GM06990 (cell line): Measurements from ENCODE around the gene XRCC4.

Experiments used
- DNase-seq: peaks from one replicate; pipeline ENCODE4 v3.0.0-alpha.2; 2011; ENCODE audit not compliant: insufficient read length; ENCODE audit errors: extremely low read depth
- H3K27me3 ChIP-seq: replicated peaks from 2 replicates; pipeline ENCODE4 v1.6.0; 2011; ENCODE audit warnings: low read length; ENCODE audit not compliant: control insufficient read depth, insufficient read depth
- H3K36me3 ChIP-seq: 2 replicates; pipeline ENCODE4 v1.5.1; 2011; ENCODE audit warnings: low read length; ENCODE audit not compliant: control insufficient read depth, insufficient read depth
- H3K4me3 ChIP-seq: replicated peaks from 2 replicates; pipeline ENCODE4 v1.5.1; 2011; ENCODE audit warnings: low read depth, mild to moderate bottlenecking, control low read depth, low read length
- TF ChIP-seq, protein P1 (sequence below): IDR thresholded peaks from 2 replicates; pipeline ENCODE4 v1.5.1; 2011; ENCODE audit warnings: low read length, control low read depth, mild to moderate bottlenecking, inconsistent platforms; ENCODE audit not compliant: insufficient read depth, poor library complexity, severe bottlenecking

XRCC4 gene

DNA sequence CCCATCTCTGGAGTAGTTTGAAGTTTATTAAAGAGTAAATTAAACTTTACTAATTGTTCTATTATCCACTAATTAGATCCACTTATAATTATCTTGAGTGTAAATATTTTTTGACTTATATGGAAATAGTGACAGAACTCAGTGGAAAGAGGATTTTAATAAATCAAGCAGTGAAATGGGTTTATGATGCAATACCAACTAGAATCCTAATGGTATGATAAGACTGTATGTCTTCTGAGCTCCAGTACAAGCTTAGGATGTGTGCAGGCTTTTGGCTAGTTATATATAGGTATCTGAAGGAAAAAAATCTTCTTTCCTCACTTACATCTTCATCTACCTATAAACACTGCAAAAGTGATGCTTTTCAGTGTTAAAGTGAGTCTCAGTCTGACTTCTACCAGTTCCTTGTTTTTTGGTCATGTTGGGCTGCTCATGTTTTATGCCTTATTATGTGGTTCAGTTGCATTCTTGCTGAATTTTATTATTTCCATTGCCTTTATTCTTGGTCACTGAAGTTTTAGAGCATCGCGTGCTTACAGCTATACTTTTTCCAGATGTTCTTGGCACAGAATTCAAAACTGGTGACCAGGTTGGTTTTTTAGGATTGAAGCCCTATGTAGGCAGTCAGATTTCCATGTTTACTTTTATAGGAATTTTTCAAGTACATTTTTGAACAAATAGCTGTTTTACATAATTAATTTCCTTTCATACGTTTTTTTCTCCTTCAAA lies 30.5 kb downstream of the XRCC4 start:
- TF ChIP-seq, protein P1, sequence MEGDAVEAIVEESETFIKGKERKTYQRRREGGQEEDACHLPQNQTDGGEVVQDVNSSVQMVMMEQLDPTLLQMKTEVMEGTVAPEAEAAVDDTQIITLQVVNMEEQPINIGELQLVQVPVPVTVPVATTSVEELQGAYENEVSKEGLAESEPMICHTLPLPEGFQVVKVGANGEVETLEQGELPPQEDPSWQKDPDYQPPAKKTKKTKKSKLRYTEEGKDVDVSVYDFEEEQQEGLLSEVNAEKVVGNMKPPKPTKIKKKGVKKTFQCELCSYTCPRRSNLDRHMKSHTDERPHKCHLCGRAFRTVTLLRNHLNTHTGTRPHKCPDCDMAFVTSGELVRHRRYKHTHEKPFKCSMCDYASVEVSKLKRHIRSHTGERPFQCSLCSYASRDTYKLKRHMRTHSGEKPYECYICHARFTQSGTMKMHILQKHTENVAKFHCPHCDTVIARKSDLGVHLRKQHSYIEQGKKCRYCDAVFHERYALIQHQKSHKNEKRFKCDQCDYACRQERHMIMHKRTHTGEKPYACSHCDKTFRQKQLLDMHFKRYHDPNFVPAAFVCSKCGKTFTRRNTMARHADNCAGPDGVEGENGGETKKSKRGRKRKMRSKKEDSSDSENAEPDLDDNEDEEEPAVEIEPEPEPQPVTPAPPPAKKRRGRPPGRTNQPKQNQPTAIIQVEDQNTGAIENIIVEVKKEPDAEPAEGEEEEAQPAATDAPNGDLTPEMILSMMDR, result no peak
- Histone ChIP-seq H3K4me3 (no peak overlapping the region), H3K36me3 (no peaks in the 10 kb centered on the region), H3K27me3 (no peaks in the 10 kb centered on the region)
- no peak for DNase-seq

DNA sequence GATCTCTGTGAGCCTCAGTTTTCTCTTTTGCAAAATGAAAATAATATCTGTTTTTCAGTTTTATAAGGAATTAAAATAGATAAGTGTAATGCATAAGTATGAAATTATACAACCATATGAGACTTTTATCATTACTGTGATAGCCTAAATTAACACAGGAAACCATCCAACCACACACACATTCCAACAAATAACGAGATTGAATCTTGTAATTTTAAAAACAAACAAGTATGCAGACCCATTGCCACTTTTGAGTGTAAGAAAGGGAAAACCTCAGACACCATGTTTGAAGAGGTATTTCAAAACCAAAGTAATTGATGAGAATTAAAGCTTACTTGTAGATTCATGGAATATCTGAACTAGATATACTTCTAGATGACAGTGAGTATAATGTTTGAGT lies 32.0 kb downstream of the XRCC4 start:
- H3K4me3 ChIP-seq, result no peak overlapping the region
- H3K36me3 ChIP-seq, result peaks cover 2% of the 10 kb centered on the region; the same call in 1 of the 2 replicates
- TF ChIP-seq, protein P1, result no peak
- DNase-seq, result no peak
- no peaks in the 10 kb centered on the region for H3K27me3 ChIP-seq

DNA sequence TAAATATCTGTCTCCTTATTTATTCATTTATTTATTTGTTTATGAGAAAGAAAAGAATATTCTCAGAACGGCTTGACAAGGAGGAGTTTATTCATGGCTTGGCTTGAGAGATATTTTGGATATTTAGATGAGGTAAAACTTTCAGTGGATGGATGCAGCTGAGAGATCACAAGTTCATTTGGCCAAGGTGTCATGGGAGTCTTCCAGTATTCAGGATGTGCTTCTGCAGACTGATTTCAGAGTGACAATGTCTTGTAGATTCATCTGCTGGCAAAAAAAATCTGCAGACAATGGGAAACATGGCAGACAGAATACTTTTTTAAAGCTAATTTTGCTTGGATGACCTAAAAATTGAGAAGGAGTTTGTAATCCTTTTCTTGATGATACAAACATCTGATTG lies 38.5 kb downstream of the XRCC4 start:
- TF ChIP-seq, protein P1, result no peak
- H3K27me3 ChIP-seq, result no peaks in the 10 kb centered on the region
- DNase-seq, result no peak
- no peak overlapping the region for H3K4me3 ChIP-seq
- H3K36me3 ChIP-seq, result peaks cover 2% of the 10 kb centered on the region; the same call in 1 of the 2 replicates

DNA sequence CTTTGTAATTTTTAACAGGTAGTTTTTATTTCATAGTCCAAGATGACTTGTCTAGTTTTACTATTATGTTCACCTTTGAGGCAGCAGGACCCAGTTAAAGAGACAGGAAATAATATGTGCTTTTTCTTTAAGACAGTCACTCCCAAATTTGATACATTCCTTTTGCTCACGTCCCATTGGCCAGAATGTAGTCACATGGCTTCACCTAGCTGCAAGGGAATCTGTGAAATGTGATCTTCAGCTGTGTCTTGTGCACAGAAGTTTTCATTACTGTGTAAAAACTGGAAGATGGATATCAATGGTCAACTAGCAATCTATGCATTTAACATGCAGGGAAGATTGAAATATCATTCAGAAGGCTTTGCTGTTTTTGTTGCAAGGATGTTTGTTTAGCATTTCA lies 41.1 kb downstream of the XRCC4 start:
- Histone ChIP-seq H3K27me3 (no peaks in the 10 kb centered on the region), H3K4me3 (no peak overlapping the region), H3K36me3 (no peaks in the 10 kb centered on the region)
- DNase-seq, result no peak
- TF ChIP-seq, protein P1, result no peak

DNA sequence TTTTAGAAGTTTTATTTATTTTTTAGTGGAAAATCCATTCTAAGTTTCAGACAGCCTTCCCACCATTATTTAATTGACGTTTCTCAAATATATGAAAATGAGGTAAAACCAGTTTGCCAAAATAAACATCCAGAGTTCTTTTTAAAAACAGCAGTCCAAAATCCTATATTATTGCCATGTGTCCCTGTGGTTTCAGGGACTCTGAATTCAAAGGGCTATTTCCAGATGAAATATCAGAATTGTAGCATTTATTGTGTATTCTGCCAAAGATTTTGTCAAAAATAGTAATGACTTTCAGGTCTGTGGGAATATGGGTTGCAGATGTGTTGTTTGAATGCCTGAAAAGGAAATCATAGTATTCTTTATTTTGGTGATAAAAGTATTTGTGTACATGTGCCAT lies 41.6 kb downstream of the XRCC4 start:
- TF ChIP-seq, protein P1, result no peak
- no peak for DNase-seq
- H3K36me3 ChIP-seq, result no peaks in the 10 kb centered on the region

More for the DNA sequence above, 41.6 kb downstream of the XRCC4 start:
- Histone ChIP-seq H3K4me3 (no peak overlapping the region), H3K27me3 (no peaks in the 10 kb centered on the region)
